HUES64 (cell line): Measurements from ENCODE around the gene KIN.
"Not testable (repeated sequence)": the region's sequence is repeated elsewhere in the genome, so short reads cannot be mapped to it uniquely, and the experiment has no call there.

Source experiments
- H3K27ac ChIP-seq: 2 replicates; pipeline ENCODE4 v1.7.0; 2013; ENCODE audit warnings: low read depth, low read length, inconsistent platforms
- H3K27me3 ChIP-seq: 2 replicates; pipeline ENCODE4 v1.6.1; 2013; ENCODE audit warnings: mild to moderate bottlenecking, low read length; ENCODE audit not compliant: insufficient read depth
- H3K36me3 ChIP-seq: 2 replicates; pipeline ENCODE4 v1.6.1; 2013; ENCODE audit warnings: mild to moderate bottlenecking, low read length; ENCODE audit not compliant: insufficient read depth
- H3K4me1 ChIP-seq: 2 replicates; pipeline ENCODE4 v1.6.1; 2013; ENCODE audit warnings: mild to moderate bottlenecking, low read length, moderate library complexity; ENCODE audit not compliant: insufficient read depth
- H3K4me3 ChIP-seq: 2 replicates; pipeline ENCODE4 v1.5.1; 2013; ENCODE audit warnings: mild to moderate bottlenecking, low read length, moderate library complexity
- H3K9ac ChIP-seq: 2 replicates; pipeline ENCODE4 v1.6.1; 2013; ENCODE audit warnings: mild to moderate bottlenecking, low read depth, low read length
- H3K9me3 ChIP-seq: 2 replicates; pipeline ENCODE4 v1.6.1; 2013; ENCODE audit warnings: low read depth, low read length; ENCODE audit not compliant: insufficient read depth
- WGBS: fragments of 150-250, 120-280 bp; methylation state at CpG from one replicate; pipeline ENCODE4 v1.1.7; 2013; ENCODE audit warnings: missing lambda C conversion rate; 5-methylcytosine and 5-hydroxymethylcytosine counted together

KIN gene

GRCh38 chr10:7722927-7723529 is 64.8 kb downstream of the KIN start:
- Histone ChIP-seq H3K9ac (no peak overlapping the region), H3K4me1 (no peaks in the 10 kb centered on the region), H3K27ac (no peak overlapping the region), H3K27me3 (no peaks in the 10 kb centered on the region), H3K36me3 (no peaks in the 10 kb centered on the region), H3K4me3 (no peak overlapping the region), H3K9me3 (no peaks in the 10 kb centered on the region)
- WGBS: 95% methylated on average over 17 of the region's 18 CpGs

GRCh38 chr10:7720478-7720877 is 67.3 kb downstream of the KIN start:
- WGBS: 80% methylated on average over 10 of the region's 10 CpGs
- Histone ChIP-seq H3K27me3 (no peaks in the 10 kb centered on the region), H3K36me3 (no peaks in the 10 kb centered on the region), H3K9me3 (no peaks in the 10 kb centered on the region), H3K27ac (no peak overlapping the region), H3K4me3 (no peak overlapping the region), H3K9ac (no peak overlapping the region), H3K4me1 (no peaks in the 10 kb centered on the region)

GRCh38 chr10:7718685-7719084 is 69.1 kb downstream of the KIN start:
- H3K9ac ChIP-seq: no peak overlapping the region
- WGBS: 84% methylated on average over 3 of the region's 4 CpGs

GRCh38 chr10:7717767-7718166 is 70.0 kb downstream of the KIN start:
- H3K4me1 ChIP-seq: no peaks in the 10 kb centered on the region
- WGBS: 88% methylated on average over 5 of the region's 5 CpGs
- H3K27ac ChIP-seq: no peak overlapping the region
- H3K4me3 ChIP-seq: no peak overlapping the region
- no peak overlapping the region for H3K9ac ChIP-seq
- H3K9me3 ChIP-seq: no peaks in the 10 kb centered on the region
- no peaks in the 10 kb centered on the region for H3K36me3 ChIP-seq
- no peaks in the 10 kb centered on the region for H3K27me3 ChIP-seq

More at GRCh38 chr10:7718685-7719084, 69.1 kb downstream of the KIN start:
- Histone ChIP-seq H3K9me3 (no peaks in the 10 kb centered on the region), H3K36me3 (no peaks in the 10 kb centered on the region), H3K27me3 (no peaks in the 10 kb centered on the region), H3K4me1 (no peaks in the 10 kb centered on the region), H3K4me3 (no peak overlapping the region), H3K27ac (no peak overlapping the region)

- 89% methylated on average over 7 of the region's 7 CpGs for WGBS
Measured at GRCh38 chr10:7715515-7715914, 72.3 kb downstream of the KIN start.

GRCh38 chr10:7711075-7711474 is 76.7 kb downstream of the KIN start:
- not testable (repeated sequence) for H3K9me3 ChIP-seq, H3K9ac ChIP-seq, H3K27ac ChIP-seq, H3K36me3 ChIP-seq, H3K4me1 ChIP-seq, H3K27me3 ChIP-seq, H3K4me3 ChIP-seq
- WGBS: 96% methylated on average over 5 of the region's 5 CpGs

More at GRCh38 chr10:7715515-7715914, 72.3 kb downstream of the KIN start:
- no peak overlapping the region for H3K27ac ChIP-seq
- H3K27me3 ChIP-seq: no peaks in the 10 kb centered on the region
- no peak overlapping the region for H3K9ac ChIP-seq
- H3K4me1 ChIP-seq: no peaks in the 10 kb centered on the region
- H3K9me3 ChIP-seq: no peaks in the 10 kb centered on the region
- no peak overlapping the region for H3K4me3 ChIP-seq
- H3K36me3 ChIP-seq: no peaks in the 10 kb centered on the region

GRCh38 chr10:7710446-7710845 is 77.3 kb downstream of the KIN start:
- WGBS: 97% methylated on average over 1 of the region's 1 CpG

GRCh38 chr10:7708832-7709231 is 79.0 kb downstream of the KIN start:
- H3K36me3 ChIP-seq: no peaks in the 10 kb centered on the region
- H3K27me3 ChIP-seq: no peaks in the 10 kb centered on the region
- 94% methylated on average over 4 of the region's 4 CpGs for WGBS
- no peaks in the 10 kb centered on the region for H3K4me1 ChIP-seq
- no peak overlapping the region for H3K27ac ChIP-seq
- no peak overlapping the region for H3K4me3 ChIP-seq
- no peaks in the 10 kb centered on the region for H3K9me3 ChIP-seq
- H3K9ac ChIP-seq: no peak overlapping the region

More at GRCh38 chr10:7710446-7710845, 77.3 kb downstream of the KIN start:
- H3K4me1 ChIP-seq: no peaks in the 10 kb centered on the region
- H3K27me3 ChIP-seq: no peaks in the 10 kb centered on the region
- H3K9ac ChIP-seq: no peak overlapping the region
- H3K9me3 ChIP-seq: no peaks in the 10 kb centered on the region
- no peak overlapping the region for H3K4me3 ChIP-seq
- H3K36me3 ChIP-seq: no peaks in the 10 kb centered on the region
- no peak overlapping the region for H3K27ac ChIP-seq

- 93% methylated on average over 5 of the region's 5 CpGs for WGBS
- H3K27ac ChIP-seq: no peak overlapping the region
Measured at GRCh38 chr10:7707858-7708622, 79.8 kb downstream of the KIN start.

GRCh38 chr10:7707102-7707501 is 80.7 kb downstream of the KIN start:
- no peaks in the 10 kb centered on the region for H3K36me3 ChIP-seq
- H3K27ac ChIP-seq: no peak overlapping the region
- 96% methylated on average over 4 of the region's 4 CpGs for WGBS
- H3K4me1 ChIP-seq: no peaks in the 10 kb centered on the region
- H3K9me3 ChIP-seq: no peaks in the 10 kb centered on the region
- no peak overlapping the region for H3K4me3 ChIP-seq
- no peak overlapping the region for H3K9ac ChIP-seq
- H3K27me3 ChIP-seq: no peaks in the 10 kb centered on the region

More at GRCh38 chr10:7707858-7708622, 79.8 kb downstream of the KIN start:
- Histone ChIP-seq H3K9ac (no peak overlapping the region), H3K9me3 (no peaks in the 10 kb centered on the region), H3K36me3 (no peaks in the 10 kb centered on the region), H3K27me3 (no peaks in the 10 kb centered on the region), H3K4me1 (no peaks in the 10 kb centered on the region), H3K4me3 (no peak overlapping the region)

- H3K9me3 ChIP-seq: no peaks in the 10 kb centered on the region
- no peaks in the 10 kb centered on the region for H3K27me3 ChIP-seq
- H3K36me3 ChIP-seq: no peaks in the 10 kb centered on the region
- no peak overlapping the region for H3K4me3 ChIP-seq
- WGBS: 85% methylated on average over 2 of the region's 4 CpGs
- H3K27ac ChIP-seq: no peak overlapping the region
- no peaks in the 10 kb centered on the region for H3K4me1 ChIP-seq
- H3K9ac ChIP-seq: no peak overlapping the region
Measured at GRCh38 chr10:7706534-7707073, 81.2 kb downstream of the KIN start.
